ENCODE results near the gene PTPRD.

The PTPRD gene

DNA sequence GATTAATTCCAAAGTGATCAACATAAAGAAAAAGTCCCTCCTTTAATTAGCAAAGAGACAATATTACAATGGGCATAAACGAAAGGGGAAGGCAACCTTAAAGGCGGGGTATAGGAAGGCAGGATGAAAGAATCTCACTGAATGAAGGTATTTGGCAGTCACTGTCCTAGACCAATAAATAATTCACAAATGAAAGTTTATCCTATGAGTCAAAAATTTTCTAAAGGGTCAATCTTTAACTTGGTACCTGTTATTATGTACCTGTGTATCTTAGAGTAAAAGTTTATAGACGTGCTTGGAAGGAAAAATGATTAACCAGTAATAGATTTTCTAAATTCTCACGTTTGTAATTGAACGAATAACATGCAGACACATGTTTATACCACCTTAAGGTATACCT is 1867.5 kb downstream of the PTPRD start:
- H3K9ac ChIP-seq (ENCODE audit: low read length) = no peak overlapping the region
- no peak overlapping the region for H3K4me2 ChIP-seq (ENCODE audit: low read depth, low read length, poor library complexity, severe bottlenecking)
- TF ChIP-seq, protein P1, sequence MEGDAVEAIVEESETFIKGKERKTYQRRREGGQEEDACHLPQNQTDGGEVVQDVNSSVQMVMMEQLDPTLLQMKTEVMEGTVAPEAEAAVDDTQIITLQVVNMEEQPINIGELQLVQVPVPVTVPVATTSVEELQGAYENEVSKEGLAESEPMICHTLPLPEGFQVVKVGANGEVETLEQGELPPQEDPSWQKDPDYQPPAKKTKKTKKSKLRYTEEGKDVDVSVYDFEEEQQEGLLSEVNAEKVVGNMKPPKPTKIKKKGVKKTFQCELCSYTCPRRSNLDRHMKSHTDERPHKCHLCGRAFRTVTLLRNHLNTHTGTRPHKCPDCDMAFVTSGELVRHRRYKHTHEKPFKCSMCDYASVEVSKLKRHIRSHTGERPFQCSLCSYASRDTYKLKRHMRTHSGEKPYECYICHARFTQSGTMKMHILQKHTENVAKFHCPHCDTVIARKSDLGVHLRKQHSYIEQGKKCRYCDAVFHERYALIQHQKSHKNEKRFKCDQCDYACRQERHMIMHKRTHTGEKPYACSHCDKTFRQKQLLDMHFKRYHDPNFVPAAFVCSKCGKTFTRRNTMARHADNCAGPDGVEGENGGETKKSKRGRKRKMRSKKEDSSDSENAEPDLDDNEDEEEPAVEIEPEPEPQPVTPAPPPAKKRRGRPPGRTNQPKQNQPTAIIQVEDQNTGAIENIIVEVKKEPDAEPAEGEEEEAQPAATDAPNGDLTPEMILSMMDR (IDR thresholded peaks at IDR 0.05; ENCODE audit: insufficient read depth, low read length, poor library complexity, severe bottlenecking) = no peak
- TF ChIP-seq EZH2phosphoT487 (conservative IDR thresholded peaks at IDR 0.05; ENCODE audit: low read length) = no peak
- no peaks in the 10 kb centered on the region for H4K20me1 ChIP-seq (ENCODE audit: low read depth, low read length)
- no peaks in the 10 kb centered on the region for H3F3A ChIP-seq (ENCODE audit: insufficient read depth)
- no peaks in the 10 kb centered on the region for H3K27me3 ChIP-seq (ENCODE audit: low read length)
- H3K9me2 ChIP-seq (replicated peaks; ENCODE audit: insufficient read depth, low read length) = no peaks in the 10 kb centered on the region
- H3K4me3 ChIP-seq (ENCODE audit: insufficient read depth, low read length, poor library complexity, severe bottlenecking) = no peak overlapping the region
- no peaks in the 10 kb centered on the region for H3K36me3 ChIP-seq (ENCODE audit: low read length)
- H3K27ac ChIP-seq (ENCODE audit: low read depth, low read length) = no peak overlapping the region
- H2AFZ ChIP-seq (ENCODE audit: low read depth, low read length, severe bottlenecking) = no peak overlapping the region
- no peaks in the 10 kb centered on the region for H3K79me2 ChIP-seq (ENCODE audit: insufficient read depth, low read length)
- no peaks in the 10 kb centered on the region for H3K9me3 ChIP-seq (ENCODE audit: insufficient read depth, low read length)

DNA sequence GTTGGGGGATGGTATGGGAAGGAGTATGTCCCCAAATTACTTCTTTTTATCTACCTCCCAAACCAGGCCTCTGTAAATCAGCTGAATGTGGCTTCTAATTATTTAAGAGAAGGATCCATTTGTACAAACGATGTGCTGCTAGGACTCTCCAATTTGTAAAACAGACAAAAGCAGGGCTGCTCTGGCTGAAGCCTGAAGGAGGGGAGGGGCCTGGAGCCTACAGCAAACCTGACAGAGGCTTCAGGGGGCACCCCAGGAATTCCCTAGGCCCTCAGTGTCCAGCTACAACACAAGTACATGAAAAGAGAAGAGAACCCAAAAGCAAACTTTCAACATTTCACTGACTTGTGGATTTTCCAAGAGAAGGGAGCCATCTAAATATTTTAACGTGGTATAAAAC is 1873.9 kb downstream of the PTPRD start:
- H3K9me2 ChIP-seq (replicated peaks; ENCODE audit: insufficient read depth, low read length) = no peaks in the 10 kb centered on the region
- H3K27ac ChIP-seq (ENCODE audit: low read depth, low read length) = no peak overlapping the region
- H3K4me3 ChIP-seq (ENCODE audit: insufficient read depth, low read length, poor library complexity, severe bottlenecking) = no peak overlapping the region
- no peak overlapping the region for H3K4me2 ChIP-seq (ENCODE audit: low read depth, low read length, poor library complexity, severe bottlenecking)
- TF ChIP-seq EZH2phosphoT487 (conservative IDR thresholded peaks at IDR 0.05; ENCODE audit: low read length) = no peak
- TF ChIP-seq, protein P1 (IDR thresholded peaks at IDR 0.05; ENCODE audit: insufficient read depth, low read length, poor library complexity, severe bottlenecking) = no peak
- no peaks in the 10 kb centered on the region for H3K27me3 ChIP-seq (ENCODE audit: low read length)
- H3K79me2 ChIP-seq (ENCODE audit: insufficient read depth, low read length) = no peaks in the 10 kb centered on the region
- H3K9me3 ChIP-seq (ENCODE audit: insufficient read depth, low read length) = no peaks in the 10 kb centered on the region
- H4K20me1 ChIP-seq (ENCODE audit: low read depth, low read length) = no peaks in the 10 kb centered on the region
- no peaks in the 10 kb centered on the region for H3F3A ChIP-seq (ENCODE audit: insufficient read depth)
- H3K36me3 ChIP-seq (ENCODE audit: low read length) = no peaks in the 10 kb centered on the region
- no peak overlapping the region for H2AFZ ChIP-seq (ENCODE audit: low read depth, low read length, severe bottlenecking)
- H3K9ac ChIP-seq (ENCODE audit: low read length) = no peak overlapping the region

DNA sequence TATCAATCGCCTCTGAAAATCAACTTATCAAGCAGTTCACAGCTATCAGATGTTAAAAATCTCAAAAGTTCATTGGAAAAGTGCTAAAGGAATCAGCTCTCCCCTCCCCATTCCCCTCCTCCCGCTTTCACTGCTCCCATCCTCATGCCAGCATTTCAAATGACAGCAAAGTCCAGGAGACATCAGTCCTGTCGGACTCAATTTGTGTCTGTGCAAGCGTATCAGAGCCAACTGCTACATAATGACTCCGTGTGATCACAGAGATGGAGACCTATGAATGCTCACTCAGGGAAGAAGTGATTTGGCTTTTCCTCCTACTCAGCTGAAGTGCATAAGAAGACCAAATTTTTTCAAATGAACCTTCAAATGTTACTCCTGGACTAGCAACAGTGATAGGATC is 1876.0 kb downstream of the PTPRD start:
- Histone ChIP-seq H3K9me3 (ENCODE audit: insufficient read depth, low read length) (no peaks in the 10 kb centered on the region), H3K27ac (ENCODE audit: low read depth, low read length) (no peak overlapping the region), H3K79me2 (ENCODE audit: insufficient read depth, low read length) (no peaks in the 10 kb centered on the region), H3K4me2 (ENCODE audit: low read depth, low read length, poor library complexity, severe bottlenecking) (no peak overlapping the region), H3K36me3 (ENCODE audit: low read length) (no peaks in the 10 kb centered on the region), H2AFZ (ENCODE audit: low read depth, low read length, severe bottlenecking) (no peak overlapping the region), H3K4me3 (ENCODE audit: insufficient read depth, low read length, poor library complexity, severe bottlenecking) (no peak overlapping the region), H3K27me3 (ENCODE audit: low read length) (no peaks in the 10 kb centered on the region), H4K20me1 (ENCODE audit: low read depth, low read length) (no peaks in the 10 kb centered on the region), H3K9me2 (replicated peaks; ENCODE audit: insufficient read depth, low read length) (no peaks in the 10 kb centered on the region), H3F3A (ENCODE audit: insufficient read depth) (no peaks in the 10 kb centered on the region), H3K9ac (ENCODE audit: low read length) (no peak overlapping the region)
- TF ChIP-seq, protein P1 (IDR thresholded peaks at IDR 0.05; ENCODE audit: insufficient read depth, low read length, poor library complexity, severe bottlenecking) = no peak
- TF ChIP-seq EZH2phosphoT487 (conservative IDR thresholded peaks at IDR 0.05; ENCODE audit: low read length) = no peak
